IPS-20b (cell line): ENCODE measurements around the gene GPR162.
A peak's percentile ranks its signal among the peaks of the same experiment; 100 is the strongest.

Experiments used
- H3K27ac ChIP-seq: one replicate; pipeline ENCODE4 v1.5.1; 2013; ENCODE audit warnings: low read length
- H3K27me3 ChIP-seq: 2 replicates; pipeline ENCODE4 v1.6.1; 2013; ENCODE audit warnings: mild to moderate bottlenecking, low read length, inconsistent platforms; ENCODE audit not compliant: insufficient read depth
- H3K36me3 ChIP-seq: 2 replicates; pipeline ENCODE4 v1.6.1; 2013; ENCODE audit warnings: low read depth, mild to moderate bottlenecking, inconsistent platforms, low read length, moderate library complexity; ENCODE audit not compliant: insufficient read depth
- H3K4me1 ChIP-seq: 2 replicates; pipeline ENCODE4 v1.6.1; 2013; ENCODE audit warnings: mild to moderate bottlenecking, control low read depth, inconsistent platforms, low read length, moderate library complexity; ENCODE audit not compliant: insufficient read depth
- H3K4me3 ChIP-seq: 2 replicates; pipeline ENCODE4 v1.5.1; 2013; ENCODE audit warnings: mild to moderate bottlenecking, low read length, inconsistent platforms
- H3K9ac ChIP-seq: 2 replicates; pipeline ENCODE4 v1.6.1; 2013; ENCODE audit warnings: low read depth, mild to moderate bottlenecking, inconsistent platforms, low read length, moderate library complexity
- H3K9me3 ChIP-seq: 2 replicates; pipeline ENCODE4 v1.6.1; 2013; ENCODE audit warnings: mild to moderate bottlenecking, low read depth, low read length, inconsistent platforms; ENCODE audit not compliant: insufficient read depth

Gene GPR162

GRCh38 chr12:6843118-6843902, 21.7 kb downstream of the GPR162 start:
- Histone ChIP-seq H3K27ac (no peak overlapping the region), H3K36me3 (peaks cover 84% of the 10 kb centered on the region), H3K9me3 (no peaks in the 10 kb centered on the region), H3K9ac (no peak overlapping the region), H3K4me3 (no peak overlapping the region), H3K4me1 (0 out of 2 replicates have a peak, but pooled peaks cover 4% of the 10 kb centered on the region), H3K27me3 (no peaks in the 10 kb centered on the region)

GRCh38 chr12:6845395-6845794, 23.8 kb downstream of the GPR162 start:
- Histone ChIP-seq H3K4me3 (no peak overlapping the region), H3K9me3 (no peaks in the 10 kb centered on the region), H3K9ac (no peak overlapping the region), H3K36me3 (peaks cover 84% of the 10 kb centered on the region), H3K4me1 (0 out of 2 replicates have a peak, but pooled peaks cover 2% of the 10 kb centered on the region), H3K27ac (no peak overlapping the region), H3K27me3 (no peaks in the 10 kb centered on the region)

- Histone ChIP-seq H3K9me3 (no peaks in the 10 kb centered on the region), H3K36me3 (peaks cover 84% of the 10 kb centered on the region), H3K27ac (no peak overlapping the region), H3K27me3 (no peaks in the 10 kb centered on the region), H3K9ac (no peak overlapping the region), H3K4me3 (no peak overlapping the region), H3K4me1 (0 out of 2 replicates have a peak, but pooled peaks cover 4% of the 10 kb centered on the region)
Observed at GRCh38 chr12:6846316-6846869, 24.8 kb downstream of the GPR162 start.

- H3K27me3 ChIP-seq, result no peaks in the 10 kb centered on the region
- no peak overlapping the region for H3K27ac ChIP-seq
- H3K4me3 ChIP-seq, result no peak overlapping the region
- H3K9me3 ChIP-seq, result no peaks in the 10 kb centered on the region
- peaks cover 71% of the 10 kb centered on the region for H3K36me3 ChIP-seq
- H3K4me1 ChIP-seq, result 0 out of 2 replicates have a peak, but pooled peaks cover 4% of the 10 kb centered on the region
- H3K9ac ChIP-seq, result no peak overlapping the region
Observed at GRCh38 chr12:6847676-6848075, 26.1 kb downstream of the GPR162 start.

GRCh38 chr12:6849427-6849826, 27.8 kb downstream of the GPR162 start:
- Histone ChIP-seq H3K36me3 (peaks cover 56% of the 10 kb centered on the region), H3K9ac (no peak overlapping the region), H3K4me3 (no peak overlapping the region), H3K4me1 (peaks cover 9% of the 10 kb centered on the region; the same call in 1 of the 2 replicates), H3K9me3 (no peaks in the 10 kb centered on the region), H3K27ac (no peak overlapping the region), H3K27me3 (no peaks in the 10 kb centered on the region)

- Histone ChIP-seq H3K27ac (no peak overlapping the region), H3K27me3 (no peaks in the 10 kb centered on the region), H3K36me3 (peaks cover 53% of the 10 kb centered on the region), H3K4me1 (peaks cover 9% of the 10 kb centered on the region; the same call in 1 of the 2 replicates), H3K9ac (peak overlapping the region; percentile 89; the same call in 1 of the 2 replicates), H3K9me3 (no peaks in the 10 kb centered on the region), H3K4me3 (peak overlapping the region; percentile 77)
Observed at GRCh38 chr12:6849976-6850560, 28.4 kb downstream of the GPR162 start.

- Histone ChIP-seq H3K27me3 (no peaks in the 10 kb centered on the region), H3K4me1 (peaks cover 9% of the 10 kb centered on the region; the same call in 1 of the 2 replicates), H3K4me3 (peak overlapping the region; percentile 77), H3K27ac (no peak overlapping the region), H3K9me3 (no peaks in the 10 kb centered on the region), H3K36me3 (peaks cover 53% of the 10 kb centered on the region), H3K9ac (peak overlapping the region; percentile 89)
Observed at GRCh38 chr12:6850796-6851152, 29.2 kb downstream of the GPR162 start.

GRCh38 chr12:6851153-6851920, 29.7 kb downstream of the GPR162 start, which contains the start of gene CDCA3:
CDCA3 (minus strand) TSS chr12:6851286; CDS start chr12:6850952, 334 bp downstream.
- H3K4me1 ChIP-seq, result peaks cover 9% of the 10 kb centered on the region; the same call in 1 of the 2 replicates
- H3K27me3 ChIP-seq, result no peaks in the 10 kb centered on the region
- H3K4me3 ChIP-seq, result peak within 1 kb of the TSS; percentile 77
- H3K9ac ChIP-seq, result peak within 1 kb of the TSS; percentile 89
- peaks cover 53% of the 10 kb centered on the region for H3K36me3 ChIP-seq
- H3K27ac ChIP-seq, result peak within 1 kb of the TSS; percentile 80
- no peaks in the 10 kb centered on the region for H3K9me3 ChIP-seq

- Histone ChIP-seq H3K27me3 (no peaks in the 10 kb centered on the region), H3K4me3 (peak within 1 kb of the TSS; percentile 77), H3K9me3 (no peaks in the 10 kb centered on the region), H3K4me1 (peaks cover 9% of the 10 kb centered on the region; the same call in 1 of the 2 replicates), H3K9ac (peak within 1 kb of the TSS; percentile 89), H3K27ac (peak within 1 kb of the TSS; percentile 80), H3K36me3 (peaks cover 53% of the 10 kb centered on the region)
Observed at GRCh38 chr12:6851921-6852650, 30.5 kb downstream of the GPR162 start, which contains the start of gene USP5. USP5 (plus strand) TSS chr12:6852150; CDS start chr12:6852180, 30 bp downstream.

GRCh38 chr12:6852651-6853354, 31.2 kb downstream of the GPR162 start:
- no peak overlapping the region for H3K27ac ChIP-seq
- peak overlapping the region; percentile 77 for H3K4me3 ChIP-seq
- H3K36me3 ChIP-seq, result peaks cover 53% of the 10 kb centered on the region
- H3K9ac ChIP-seq, result peak overlapping the region; percentile 75; the same call in 1 of the 2 replicates
- no peaks in the 10 kb centered on the region for H3K9me3 ChIP-seq
- H3K27me3 ChIP-seq, result no peaks in the 10 kb centered on the region
- H3K4me1 ChIP-seq, result peaks cover 9% of the 10 kb centered on the region; the same call in 1 of the 2 replicates
